NCI-H1694 (cell line): ENCODE results near the gene UXT.
"Not testable (repeated sequence)": the region's sequence is repeated elsewhere in the genome, so short reads cannot be mapped to it uniquely, and the experiment has no call there.

ENCODE experiments used
- DNase-seq: peaks from one replicate; lab custom pipeline; 2025; lab: John Stamatoyannopoulos, UW

The UXT gene, protein sequence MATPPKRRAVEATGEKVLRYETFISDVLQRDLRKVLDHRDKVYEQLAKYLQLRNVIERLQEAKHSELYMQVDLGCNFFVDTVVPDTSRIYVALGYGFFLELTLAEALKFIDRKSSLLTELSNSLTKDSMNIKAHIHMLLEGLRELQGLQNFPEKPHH

DNA sequence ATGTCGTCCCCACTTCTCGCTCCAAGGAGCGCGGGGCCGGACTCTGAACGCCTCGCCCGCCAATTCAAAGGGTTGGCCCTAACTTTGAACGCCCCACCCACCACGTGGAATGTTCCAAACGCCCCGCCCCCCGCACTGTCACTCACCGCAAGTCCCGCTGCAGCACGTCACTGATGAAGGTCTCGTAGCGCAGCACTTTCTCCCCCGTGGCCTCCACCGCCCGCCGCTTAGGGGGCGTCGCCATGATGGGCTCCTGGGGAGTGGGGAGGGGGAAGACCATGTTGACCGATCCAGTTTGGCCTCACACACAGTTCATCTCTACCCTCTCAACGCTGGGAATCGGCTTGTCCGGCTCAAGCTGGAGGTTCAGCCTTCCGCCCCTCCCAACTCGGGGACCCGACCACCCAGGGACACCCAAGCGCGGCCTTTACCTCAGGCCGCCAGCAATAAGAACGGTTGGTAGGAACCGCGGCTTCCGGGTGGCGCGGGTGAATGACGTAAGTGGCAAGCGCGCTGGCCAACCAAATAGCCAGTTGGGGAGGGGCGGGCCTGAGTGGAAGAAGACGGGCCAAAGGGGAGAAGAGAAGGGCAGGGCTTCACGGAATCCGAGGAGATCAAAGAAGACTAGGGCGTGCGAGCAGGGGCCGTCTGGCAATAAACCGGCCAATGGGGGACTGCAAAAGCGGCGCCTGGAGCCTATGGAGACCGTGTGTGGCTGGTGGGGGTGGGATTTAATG, at the start of gene UXT:
UXT (minus strand) TSS at position 497 of the 737 bp plus-strand sequence; CDS start at position 244, 253 bp downstream.
- DNase-seq = peak; percentile 89

GRCh38 chrX:47707031-47707780, 48.2 kb upstream of the UXT start:
- DNase-seq = peak; percentile 3

- no peak for DNase-seq
Measured at GRCh38 chrX:47706575-47706974, 47.6 kb upstream of the UXT start.

- DNase-seq = no peak
Measured at GRCh38 chrX:47704736-47705135, 45.8 kb upstream of the UXT start.

- DNase-seq = no peak
Measured at GRCh38 chrX:47697181-47697580, 38.2 kb upstream of the UXT start.

GRCh38 chrX:47690175-47690574, 31.2 kb upstream of the UXT start:
- no peak for DNase-seq

- DNase-seq = no peak
Measured at GRCh38 chrX:47687263-47687662, 28.3 kb upstream of the UXT start.

GRCh38 chrX:47683829-47684205, 24.8 kb upstream of the UXT start:
- DNase-seq = no peak

DNA sequence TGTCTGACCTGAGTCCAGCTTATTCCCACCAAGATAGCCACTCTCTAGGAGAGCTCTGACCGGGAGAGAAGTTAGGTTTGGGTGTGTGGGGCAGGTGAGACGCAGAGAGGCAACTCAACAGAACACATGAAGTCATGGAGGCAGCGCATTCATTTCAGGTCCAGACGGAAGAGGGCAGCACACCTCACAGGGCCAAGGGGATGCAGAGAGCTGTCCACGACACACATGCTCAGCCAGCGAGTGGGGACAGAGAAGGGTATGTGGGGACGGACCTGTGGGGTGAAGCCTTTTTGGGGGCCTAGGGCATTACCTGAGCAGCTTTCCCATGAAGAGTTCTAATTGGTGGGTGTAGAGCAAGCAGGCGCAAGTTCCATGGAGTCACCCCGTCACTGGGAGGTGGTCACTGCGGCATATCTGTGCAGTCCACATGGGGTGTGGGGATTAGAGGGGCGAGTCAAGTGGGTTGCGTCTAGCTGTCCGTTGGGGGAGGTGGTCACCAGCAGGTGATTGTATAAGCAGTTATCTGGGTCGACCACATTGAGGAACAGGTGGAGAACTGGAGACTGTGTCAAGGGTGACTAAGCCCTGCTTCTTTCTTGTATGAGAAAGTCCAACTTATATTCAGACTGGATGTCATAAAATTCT, 24.3 kb upstream of the UXT start:
- no peak for DNase-seq

GRCh38 chrX:47675959-47676859, 17.2 kb upstream of the UXT start:
- DNase-seq = not testable (repeated sequence)

GRCh38 chrX:47674776-47675175, 15.8 kb upstream of the UXT start:
- DNase-seq = no peak

GRCh38 chrX:47665797-47666196, 6.8 kb upstream of the UXT start:
- not testable (repeated sequence) for DNase-seq

GRCh38 chrX:47664737-47665136, 5.8 kb upstream of the UXT start:
- DNase-seq = no peak

DNA sequence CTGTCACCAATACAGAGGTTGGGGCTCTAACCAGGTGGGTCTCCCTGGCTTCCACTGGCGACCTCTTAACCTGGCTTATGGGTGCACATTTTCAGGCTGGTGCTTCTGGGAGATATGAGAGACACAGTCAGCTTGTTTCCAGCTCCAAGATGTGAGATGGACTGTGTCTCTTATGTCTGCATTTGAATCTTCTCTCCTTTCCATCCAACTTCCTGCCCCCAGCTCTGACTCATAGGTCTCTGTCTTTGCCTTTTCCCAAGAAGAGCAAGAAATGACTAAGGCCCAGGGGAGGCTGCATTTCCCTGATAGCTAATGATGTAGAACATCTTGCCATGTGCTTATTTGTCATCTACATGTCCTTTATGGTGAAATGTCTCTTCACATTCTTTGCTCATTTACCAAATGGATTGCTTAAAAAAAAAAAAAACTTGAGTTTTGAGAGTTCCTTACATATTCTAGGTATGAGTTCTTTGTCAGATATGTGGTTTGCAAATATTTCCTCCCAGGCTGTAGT, 3.2 kb upstream of the UXT start:
- no peak for DNase-seq

DNA sequence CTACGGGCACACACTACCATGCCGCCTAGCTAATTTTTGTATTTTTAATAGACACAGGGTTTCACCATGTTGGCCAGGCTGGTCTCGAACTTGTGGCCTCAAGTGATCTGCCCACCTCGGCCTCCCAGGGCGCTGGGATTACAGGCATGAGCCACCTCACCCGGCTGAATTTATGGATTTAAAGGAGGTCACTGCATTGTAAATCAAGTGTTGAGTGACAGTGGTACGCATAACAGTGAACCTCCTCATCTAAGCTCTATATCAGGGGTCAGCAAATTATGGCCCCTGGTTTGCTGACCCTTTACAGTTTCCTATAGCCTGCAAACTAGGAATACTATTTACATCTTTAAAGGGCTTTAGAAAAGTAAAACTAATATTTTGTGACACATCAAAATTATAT, 2.6 kb upstream of the UXT start:
- DNase-seq = no peak

DNA sequence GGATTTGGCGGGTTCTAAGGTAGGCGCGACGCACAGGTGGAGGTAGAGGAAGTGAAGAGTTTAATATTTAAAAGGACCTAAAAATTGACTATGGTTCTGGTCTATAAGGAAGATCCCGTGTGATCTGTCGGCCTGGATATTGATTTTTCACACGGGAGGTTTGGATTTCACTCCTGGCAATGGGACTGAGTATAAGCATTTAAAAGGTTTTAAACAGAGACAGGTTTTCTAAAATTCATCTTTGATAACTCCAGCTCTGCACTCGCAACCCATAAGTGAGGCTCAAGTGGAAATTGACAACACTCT, 394 bp upstream of the UXT start:
- no peak for DNase-seq

DNA sequence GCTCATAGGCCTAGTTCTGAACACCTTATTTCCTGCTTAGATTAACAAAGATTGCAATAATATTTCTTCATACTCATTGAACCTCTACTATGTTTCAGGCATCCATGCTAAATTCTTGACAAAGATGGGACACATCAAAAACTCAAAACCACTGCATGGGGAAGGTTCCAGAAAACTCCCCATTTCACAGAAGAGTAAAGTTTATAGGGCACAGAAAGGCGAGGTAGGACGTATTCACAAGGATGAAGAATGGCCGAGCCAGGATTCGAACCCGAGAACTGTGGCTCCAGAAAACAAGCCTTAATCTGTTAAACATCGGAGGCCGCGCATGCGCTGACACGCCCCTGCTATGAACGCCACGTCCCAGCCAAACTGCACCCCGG, 688 bp downstream of the UXT start:
- no peak for DNase-seq

DNA sequence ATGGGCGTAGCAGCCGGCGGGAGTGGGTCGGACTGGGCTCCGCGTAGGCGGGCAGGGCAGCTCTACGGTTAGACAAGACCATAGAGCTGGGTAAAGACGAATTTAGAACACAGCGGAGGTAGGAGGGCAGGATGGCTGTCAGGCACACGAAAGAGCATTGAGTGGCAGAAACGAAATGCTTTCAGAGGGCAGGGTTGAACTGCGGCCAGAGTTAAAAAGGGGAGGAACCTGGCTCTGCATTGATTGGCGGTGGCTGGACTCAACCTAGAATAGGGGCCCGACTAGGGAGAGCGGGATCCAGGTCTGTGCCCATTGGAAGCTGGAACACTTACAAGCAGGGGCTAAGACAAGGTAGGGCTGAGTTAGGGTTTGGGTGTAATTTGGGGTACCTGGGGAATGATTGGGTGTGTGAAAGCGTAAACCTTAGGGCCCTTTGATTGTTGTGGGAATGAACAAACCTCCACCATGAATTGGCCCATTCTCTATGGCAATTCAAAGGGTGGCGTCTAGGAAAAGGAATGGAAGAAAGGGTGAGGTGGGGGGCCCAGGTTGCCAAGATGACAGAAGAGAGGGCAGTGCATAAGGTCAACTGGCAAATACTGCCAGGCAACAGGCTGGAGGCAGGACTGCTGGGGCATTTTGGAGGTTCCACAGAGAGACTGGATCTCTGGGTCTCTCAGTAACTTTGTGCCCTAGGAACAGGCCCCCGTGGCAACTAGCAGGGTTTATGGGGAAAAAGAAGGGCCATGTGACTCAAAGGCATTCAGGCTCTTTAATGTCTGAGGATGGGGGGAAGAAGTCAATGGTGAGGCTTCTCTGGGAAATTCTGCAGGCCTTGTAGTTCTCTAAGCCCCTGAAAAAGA, 7.7 kb downstream of the UXT start:
- no peak for DNase-seq

DNA sequence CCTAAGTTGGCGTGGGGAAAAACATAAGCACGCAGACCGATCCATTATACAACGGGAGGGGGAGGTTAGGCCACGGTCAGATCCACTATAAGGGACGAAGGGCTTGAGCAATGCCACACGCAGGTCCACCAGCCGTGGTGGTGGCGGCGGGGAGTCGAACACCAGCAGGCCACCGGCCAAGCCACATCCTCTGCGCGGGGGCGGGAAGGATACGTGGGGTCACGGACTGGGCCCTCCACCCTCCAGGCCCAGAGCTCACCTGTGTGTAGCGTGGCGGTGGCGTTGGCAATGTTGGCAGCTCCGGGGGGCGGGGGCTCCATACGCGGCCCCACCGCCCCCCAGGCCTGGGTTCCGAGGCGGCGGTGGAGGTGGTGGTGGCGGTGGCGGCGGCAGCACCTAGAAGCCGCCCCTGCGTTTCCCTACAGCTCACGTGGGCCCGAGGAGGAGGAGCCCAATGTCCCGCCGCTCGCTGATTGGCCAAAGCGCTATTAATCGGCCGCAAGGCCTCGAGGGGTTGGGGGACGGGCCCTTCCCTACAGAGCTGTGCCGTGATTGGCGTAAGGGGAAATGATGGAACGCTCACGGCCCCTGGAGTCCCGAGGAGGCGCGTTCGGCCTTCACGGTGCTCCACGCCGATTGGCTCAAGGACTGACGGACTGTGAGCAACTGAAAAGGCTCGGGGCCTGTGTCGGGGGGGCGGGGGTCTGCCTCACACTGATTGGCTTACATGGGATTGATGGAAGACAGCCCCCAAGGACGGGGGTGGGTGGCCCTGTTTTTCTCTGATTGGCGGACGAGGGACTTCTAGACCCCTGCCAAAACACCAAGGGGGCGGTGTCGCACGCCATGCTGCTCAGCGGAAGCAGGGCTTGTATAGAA, 8.6 kb downstream of the UXT start, which contains the start of gene ELK1:
ELK1 (minus strand) TSS at position 400 of the 879 bp plus-strand sequence. CDS start 9,122 bp downstream, outside the sequence.
- DNase-seq = peak; percentile 97

GRCh38 chrX:47649781-47650163, 9.2 kb downstream of the UXT start:
- DNase-seq = no peak
